Panc1 (cell line): ENCODE data around the gene THEM4. TPM values are rescaled to one million over a fixed set of nuclear protein-coding genes. Genes with fewer than 3 reads are reported as not detected.
"Not testable (repeated sequence)": the region's sequence is repeated elsewhere in the genome, so short reads cannot be mapped to it uniquely, and the experiment has no call there.

Source experiments
- ATAC-seq: fragments of 200-7000 bp; cut with Tn5 transposase; 2 replicates; pipeline ENCODE4 v1.9.1; 2020; ENCODE audit warnings: mild to moderate bottlenecking, moderate library complexity
- BruUV-seq: library from RNA; stranded (reverse); fragments of 400-500 nt; replicated peaks from 2 replicates; lab custom pipeline; 2021; lab: Mats Ljungman, UMichigan
- CTCF ChIA-PET: fragments of 300-600 bp; sonication (Branson Sonifier 250); formaldehyde crosslinking; loops from one replicate; lab custom pipeline; 2022; ENCODE audit warnings: antibody characterized with exemption; lab: Charles Lee
- POLR2A ChIA-PET: fragments of 300-600 bp; sonication (Branson Sonifier 250); formaldehyde crosslinking; loops from one replicate; lab custom pipeline; 2022; ENCODE audit warnings: antibody characterized with exemption; lab: Charles Lee
- DNase-seq: peaks from one replicate; pipeline ENCODE4 v3.0.0-alpha.2; 2010; ENCODE audit warnings: low read depth, low spot score
- H3K27ac ChIP-seq: 2 replicates; pipeline ENCODE4 v1.5.1; 2011; ENCODE audit warnings: mild to moderate bottlenecking, low read length, inconsistent platforms
- H3K27me3 ChIP-seq: fragments of 200-500 bp; sonication (Bioruptor generic); 2 replicates; pipeline ENCODE4 v1.6.0; 2014; ENCODE audit warnings: low read length, inconsistent platforms; ENCODE audit not compliant: control insufficient read depth, insufficient read depth
- H3K36me3 ChIP-seq: fragments of 200-500 bp; sonication (Bioruptor generic); 2 replicates; pipeline ENCODE4 v1.5.1; 2014; ENCODE audit warnings: inconsistent platforms, mild to moderate bottlenecking, low read length, moderate library complexity; ENCODE audit not compliant: control insufficient read depth, insufficient read depth
- H3K4me1 ChIP-seq: 2 replicates; pipeline ENCODE4 v1.5.1; 2011; ENCODE audit warnings: inconsistent platforms, mild to moderate bottlenecking, low read length, moderate library complexity; ENCODE audit not compliant: control insufficient read depth, insufficient read depth
- H3K4me3 ChIP-seq, 2 experiments: 2 replicates each; pipeline ENCODE4 v1.5.1; 2011 to 2012; ENCODE audit warnings: low read depth in 2 of 2, low read length in 2 of 2, mild to moderate bottlenecking in 2 of 2, inconsistent platforms in 1 of 2, moderate library complexity in 1 of 2
- H3K9me3 ChIP-seq: fragments of 200-500 bp; sonication (Bioruptor generic); 2 replicates; pipeline ENCODE4 v1.5.1; 2014; ENCODE audit warnings: low read depth, mild to moderate bottlenecking, inconsistent platforms, low read length, moderate library complexity; ENCODE audit not compliant: control insufficient read depth, insufficient read depth
- POLR2AphosphoS5 ChIP-seq: IDR thresholded peaks from 2 replicates; pipeline ENCODE4 v1.6.1; 2012; ENCODE audit warnings: mild to moderate bottlenecking, low read depth, low read length, moderate library complexity
- SIN3A ChIP-seq: IDR thresholded peaks from 2 replicates; pipeline ENCODE4 v1.6.1; 2012; ENCODE audit warnings: low read depth, mild to moderate bottlenecking, low read length, moderate library complexity, borderline replicate concordance; ENCODE audit not compliant: insufficient read depth
- TCF7L2 ChIP-seq: IDR thresholded peaks from 2 replicates; pipeline ENCODE4 v1.6.1; 2011; ENCODE audit warnings: mild to moderate bottlenecking, low read depth, low read length, inconsistent platforms
- in situ Hi-C: cut with HindIII; loops from 2 replicates; pipeline ENCODE4 v1.10.0; 2016; ENCODE audit warnings: low sequenced_read_pairs, low pct_unique_long_range_greater_than_20kb
- intact Hi-C: fragments of 100-400 bp; cut with micrococcal nuclease; formaldehyde crosslinking; loops from one replicate; pipeline ENCODE4 v1.10.0; 2022; ENCODE audit not compliant: unreplicated experiment
- total RNA-seq: library from RNA; stranded (reverse); gene quantifications from one replicate; pipeline ENCODE4 v1.2.1, GENCODE V29; 2021; ENCODE audit not compliant: unreplicated experiment
- TF ChIP-seq, protein P1 (sequence below), 2 experiments: IDR thresholded peaks; 2 replicates each; pipeline ENCODE4 v1.6.1; 2011 to 2012; ENCODE audit warnings: low read depth in 2 of 2, control low read depth in 1 of 2, low read length in 1 of 2, mild to moderate bottlenecking in 1 of 2, moderate library complexity in 1 of 2; ENCODE audit not compliant: insufficient read depth in 1 of 2
- TF ChIP-seq, protein P2 (sequence below): fragments of 450-650 bp; IDR thresholded peaks from 2 replicates; pipeline ENCODE4 v1.5.1; 2017; ENCODE audit warnings: mild to moderate bottlenecking

The THEM4 gene
- total RNA-seq, 1 experiment from 2014 or later, result 21.8 TPM

DNA sequence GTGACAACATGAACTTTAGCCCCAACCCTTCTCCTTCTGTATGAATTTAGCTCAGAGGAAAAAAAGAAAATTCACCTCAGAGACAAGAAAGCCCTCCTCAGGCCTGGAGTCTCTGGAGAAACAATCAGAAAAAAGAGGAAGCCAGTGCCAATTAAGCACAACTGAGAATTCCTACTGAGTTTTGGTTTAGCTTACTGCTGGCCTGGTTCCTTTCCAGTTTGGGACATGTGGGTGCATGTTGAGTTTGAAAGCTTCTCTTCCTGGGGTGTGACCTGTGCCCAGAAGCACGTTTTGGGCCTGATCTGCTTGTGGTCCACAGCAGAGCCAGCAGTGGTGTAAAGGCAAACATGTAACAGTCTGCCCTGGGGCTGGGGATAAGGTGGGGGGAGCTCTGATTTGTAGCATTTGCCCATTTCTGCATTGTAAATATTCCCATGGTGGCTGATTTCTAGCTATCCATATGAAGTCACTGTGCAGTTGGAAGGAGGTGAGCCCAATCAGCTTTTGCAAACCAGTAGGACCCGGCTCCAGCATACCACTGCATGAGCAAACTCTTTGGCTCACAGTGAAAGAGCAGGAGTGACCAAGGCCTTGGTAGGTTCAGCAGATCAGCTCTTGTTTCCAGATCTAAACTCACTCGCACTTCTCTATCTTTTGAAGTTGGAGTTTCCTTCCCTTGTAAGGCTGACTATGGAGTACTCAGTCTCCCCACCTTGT is 51.1 kb downstream of the THEM4 start:
- POLR2A ChIA-PET, result interaction anchor here (0.5 kb wide), 1 partner anchor 11 kb away, joined by 4 read pairs; no protein-coding TSS in a partner anchor
- H3K36me3 ChIP-seq, result no peaks in the 10 kb centered on the region
- CTCF ChIA-PET, result no interaction called here
- H3K4me3 ChIP-seq, result no peak overlapping the region
- ATAC-seq, result no peak
- no peak overlapping the region for H3K27ac ChIP-seq
- TF ChIP-seq POLR2AphosphoS5 (no peak), TCF7L2 (no peak), SIN3A (no peak)
- TF ChIP-seq, protein P1, sequence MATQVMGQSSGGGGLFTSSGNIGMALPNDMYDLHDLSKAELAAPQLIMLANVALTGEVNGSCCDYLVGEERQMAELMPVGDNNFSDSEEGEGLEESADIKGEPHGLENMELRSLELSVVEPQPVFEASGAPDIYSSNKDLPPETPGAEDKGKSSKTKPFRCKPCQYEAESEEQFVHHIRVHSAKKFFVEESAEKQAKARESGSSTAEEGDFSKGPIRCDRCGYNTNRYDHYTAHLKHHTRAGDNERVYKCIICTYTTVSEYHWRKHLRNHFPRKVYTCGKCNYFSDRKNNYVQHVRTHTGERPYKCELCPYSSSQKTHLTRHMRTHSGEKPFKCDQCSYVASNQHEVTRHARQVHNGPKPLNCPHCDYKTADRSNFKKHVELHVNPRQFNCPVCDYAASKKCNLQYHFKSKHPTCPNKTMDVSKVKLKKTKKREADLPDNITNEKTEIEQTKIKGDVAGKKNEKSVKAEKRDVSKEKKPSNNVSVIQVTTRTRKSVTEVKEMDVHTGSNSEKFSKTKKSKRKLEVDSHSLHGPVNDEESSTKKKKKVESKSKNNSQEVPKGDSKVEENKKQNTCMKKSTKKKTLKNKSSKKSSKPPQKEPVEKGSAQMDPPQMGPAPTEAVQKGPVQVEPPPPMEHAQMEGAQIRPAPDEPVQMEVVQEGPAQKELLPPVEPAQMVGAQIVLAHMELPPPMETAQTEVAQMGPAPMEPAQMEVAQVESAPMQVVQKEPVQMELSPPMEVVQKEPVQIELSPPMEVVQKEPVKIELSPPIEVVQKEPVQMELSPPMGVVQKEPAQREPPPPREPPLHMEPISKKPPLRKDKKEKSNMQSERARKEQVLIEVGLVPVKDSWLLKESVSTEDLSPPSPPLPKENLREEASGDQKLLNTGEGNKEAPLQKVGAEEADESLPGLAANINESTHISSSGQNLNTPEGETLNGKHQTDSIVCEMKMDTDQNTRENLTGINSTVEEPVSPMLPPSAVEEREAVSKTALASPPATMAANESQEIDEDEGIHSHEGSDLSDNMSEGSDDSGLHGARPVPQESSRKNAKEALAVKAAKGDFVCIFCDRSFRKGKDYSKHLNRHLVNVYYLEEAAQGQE (IDR thresholded peaks at IDR 0.05; ENCODE audit: insufficient read depth in 1 of 2, low read depth in 2 of 2, low read length in 1 of 2), result no peak
- TF ChIP-seq, protein P2, sequence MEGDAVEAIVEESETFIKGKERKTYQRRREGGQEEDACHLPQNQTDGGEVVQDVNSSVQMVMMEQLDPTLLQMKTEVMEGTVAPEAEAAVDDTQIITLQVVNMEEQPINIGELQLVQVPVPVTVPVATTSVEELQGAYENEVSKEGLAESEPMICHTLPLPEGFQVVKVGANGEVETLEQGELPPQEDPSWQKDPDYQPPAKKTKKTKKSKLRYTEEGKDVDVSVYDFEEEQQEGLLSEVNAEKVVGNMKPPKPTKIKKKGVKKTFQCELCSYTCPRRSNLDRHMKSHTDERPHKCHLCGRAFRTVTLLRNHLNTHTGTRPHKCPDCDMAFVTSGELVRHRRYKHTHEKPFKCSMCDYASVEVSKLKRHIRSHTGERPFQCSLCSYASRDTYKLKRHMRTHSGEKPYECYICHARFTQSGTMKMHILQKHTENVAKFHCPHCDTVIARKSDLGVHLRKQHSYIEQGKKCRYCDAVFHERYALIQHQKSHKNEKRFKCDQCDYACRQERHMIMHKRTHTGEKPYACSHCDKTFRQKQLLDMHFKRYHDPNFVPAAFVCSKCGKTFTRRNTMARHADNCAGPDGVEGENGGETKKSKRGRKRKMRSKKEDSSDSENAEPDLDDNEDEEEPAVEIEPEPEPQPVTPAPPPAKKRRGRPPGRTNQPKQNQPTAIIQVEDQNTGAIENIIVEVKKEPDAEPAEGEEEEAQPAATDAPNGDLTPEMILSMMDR, result no peak
- BruUV-seq, result no TSS peak
- no peaks in the 10 kb centered on the region for H3K4me1 ChIP-seq
- intact Hi-C loops, result no loop called here
- no peaks in the 10 kb centered on the region for H3K27me3 ChIP-seq
- in situ Hi-C loops, result no loop called here
- H3K9me3 ChIP-seq, result no peaks in the 10 kb centered on the region
- DNase-seq, result no peak

DNA sequence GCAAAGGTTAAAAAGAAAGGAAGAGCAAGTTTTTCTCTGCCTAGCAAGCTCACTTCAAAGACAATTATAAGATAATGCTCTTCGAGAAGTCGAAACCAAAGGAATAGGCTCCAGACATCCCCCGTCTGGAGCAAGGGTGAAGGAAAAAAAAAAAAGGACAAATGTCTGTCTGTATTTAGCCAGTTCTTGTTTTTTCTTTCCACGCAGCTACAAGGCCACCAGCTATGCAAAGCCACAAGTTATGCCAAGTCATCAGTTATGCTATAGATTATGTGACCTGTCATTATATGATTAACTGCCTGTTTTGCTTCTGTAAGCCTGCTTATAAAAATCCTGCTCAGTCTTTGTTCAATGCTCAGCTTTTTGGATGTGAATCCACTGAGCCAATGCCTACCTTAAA is 53.4 kb downstream of the THEM4 start:
- Histone ChIP-seq H3K27ac (no peak overlapping the region), H3K36me3 (no peaks in the 10 kb centered on the region), H3K4me3 (no peak overlapping the region), H3K27me3 (no peaks in the 10 kb centered on the region), H3K9me3 (no peaks in the 10 kb centered on the region), H3K4me1 (no peaks in the 10 kb centered on the region)
- DNase-seq (no peak), ATAC-seq (no peak)
- in situ Hi-C loops (no loop called here), intact Hi-C loops (no loop called here)
- no TSS peak for BruUV-seq
- TF ChIP-seq, protein P1 (IDR thresholded peaks at IDR 0.05; ENCODE audit: insufficient read depth in 1 of 2, low read depth in 2 of 2, low read length in 1 of 2), result no peak
- TF ChIP-seq TCF7L2 (no peak), POLR2AphosphoS5 (no peak), SIN3A (no peak)
- TF ChIP-seq, protein P2, result no peak
- CTCF ChIA-PET, result no interaction called here
- POLR2A ChIA-PET, result interaction anchor here (0.6 kb wide), 1 partner anchor 8 kb away, joined by 4 read pairs; no protein-coding TSS in a partner anchor

DNA sequence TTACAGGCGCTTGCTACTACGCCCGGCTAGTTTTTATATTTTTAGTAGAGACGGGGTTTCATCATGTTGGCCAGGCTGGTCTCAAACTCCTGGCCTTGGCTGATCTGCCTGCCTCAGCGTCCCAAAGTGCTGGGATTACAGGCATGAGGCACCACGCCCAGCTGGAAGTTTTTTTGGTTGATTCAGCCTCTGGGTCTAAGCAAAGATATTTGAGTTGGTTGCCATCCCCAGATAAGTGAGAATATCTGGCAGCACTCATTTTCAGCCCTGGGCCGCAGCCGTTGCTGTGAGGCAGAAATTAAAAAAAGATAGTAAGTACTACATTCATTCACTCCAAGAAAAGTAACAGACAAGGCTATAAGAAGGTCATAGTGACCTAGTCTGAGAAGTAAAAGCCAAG is 53.8 kb downstream of the THEM4 start:
- DNase-seq, in situ Hi-C loops, H3K4me3 ChIP-seq, CTCF ChIA-PET, H3K36me3 ChIP-seq, H3K4me1 ChIP-seq, H3K9me3 ChIP-seq, H3K27ac ChIP-seq, BruUV-seq, intact Hi-C loops, ATAC-seq, H3K27me3 ChIP-seq: not testable (repeated sequence)
- POLR2A ChIA-PET, result interaction anchor here (0.6 kb wide), 1 partner anchor 8 kb away, joined by 4 read pairs; no protein-coding TSS in a partner anchor
